Adrenal gland (tissue), 12 donors: ENCODE results near the gene BMERB1. TPM values are rescaled to one million over a fixed set of nuclear protein-coding genes. Genes with fewer than 3 reads are reported as not detected.

ENCODE experiments used
- DNase-seq, 7 donors: peaks; one replicate each; pipeline ENCODE4 v3.0.0-alpha.2; 2019 to 2020
- H3K27ac ChIP-seq, 5 donors: fragments of 200-600 bp; sonication (generic) in 4 of 5; 1 replicate in 3 of 5; 2 replicates in 2 of 5; pipeline versions ENCODE4 v1.5.1 to v1.8.0; 2016 to 2020; ENCODE audit warnings: mild to moderate bottlenecking in 1 of 5
- H3K27me3 ChIP-seq: fragments of 200-600 bp; 2 replicates; pipeline ENCODE4 v1.8.0; 2021
- H3K36me3 ChIP-seq, 2 donors: fragments of 200-600 bp; replicated peaks in 1 of 2; 1 replicate in 1 of 2; 2 replicates in 1 of 2; pipeline versions ENCODE4 v1.5.1 to v1.8.0; 2018 to 2022
- H3K4me1 ChIP-seq, 2 donors: fragments of 200-600 bp; replicated peaks in 1 of 2; 1 replicate in 1 of 2; 2 replicates in 1 of 2; pipeline versions ENCODE4 v1.5.1 to v1.8.0; 2018 to 2021
- H3K4me3 ChIP-seq, 4 donors: fragments of 200-600 bp; sonication (generic) in 3 of 4; one replicate each; pipeline ENCODE4 v1.5.1; 2016 to 2018
- H3K9me3 ChIP-seq, 3 donors: fragments of 200-600 bp; sonication (generic) in 1 of 3; replicated peaks in 1 of 3; 1 replicate in 2 of 3; 2 replicates in 1 of 3; pipeline versions ENCODE4 v1.5.1 to v1.8.0; 2016 to 2021
- CTCF ChIP-seq, 6 experiments: fragments of 450-650 bp in 4 of 6; fragments of 200-600 bp in 2 of 6; sonication (generic) in 1 of 6; IDR thresholded peaks; 1 replicate in 5 of 6; 2 replicates in 1 of 6; pipeline versions ENCODE4 v1.5.1 to v1.8.0; 2016 to 2021; ENCODE audit warnings: antibody characterized with exemption in 6 of 6, mild to moderate bottlenecking in 2 of 6, moderate library complexity in 1 of 6
- POLR2A ChIP-seq, 2 donors: fragments of 450-650 bp; IDR thresholded peaks; one replicate each; pipeline ENCODE4 v1.6.1; 2017; ENCODE audit warnings: antibody characterized with exemption in 2 of 2, mild to moderate bottlenecking in 2 of 2, moderate library complexity in 1 of 2
- whole genome bisulfite sequencing, 4 donors: extraction: QIAGEN DNeasy Blood & Tissue Kit in 2 of 4; methylation state at CpG; one replicate each; pipeline versions ENCODE4 v1.1.5 to v1.1.7; 2013 to 2017; 5-methylcytosine and 5-hydroxymethylcytosine counted together
- intact Hi-C, 2 donors: fragments of 100-400 bp; cut with DNase I; formaldehyde crosslinking; loops; one replicate each; pipeline versions ENCODE4 v1.14.1 to v1.15.0; 2022 to 2023
- polyA plus RNA-seq, 3 donors: library from polyadenylated mRNA; stranded (reverse); fragments of 200-250 nt in 2 of 3; fragments of 350-450 nt in 1 of 3; fragmentation: Illumina TruSeq in 1 of 3; extraction: RNeasy Lipid Tissue Mini Kit (QIAGEN cat#74804) in 1 of 3; gene quantifications; one replicate each; pipeline ENCODE4 v1.2.3, GENCODE V29; 2013 to 2014
- total RNA-seq, 9 donors: library from RNA; depleted of rRNA in 4 of 9; stranded (reverse); fragments of >200 nt in 4 of 9; fragments of 120-200 nt in 1 of 9; fragmentation: NEBNext Ultra II Directional in 1 of 9; extraction: Animal tissue kit (Norgen Biotek cat#: 25700) in 1 of 9; gene quantifications; one replicate each; pipeline versions ENCODE4 v1.1.0 to v1.2.4, GENCODE V29; 2013 to 2023
- donor health status: healthy with polysubstance abuse.
- donor health status: Bipolar disorder and iron deficiency.
- donor health status: DM: yes; HTN: yes; CAD: no.
- donor health status: DM: no; HTN: no; CAD: no.
- donor health status: DM: no; HTN: no; CAD: no.
- donor health status: DM: yes; HTN: yes; CAD: no.

The BMERB1 gene
- total and polyA plus RNA-seq, 12 donors: 9.8 to 56.0 (median 18.7) TPM

GRCh38 chr16:15484662-15485061, 50.3 kb downstream of the BMERB1 start:
- intact Hi-C loops: no loop called here
- no peak overlapping the region for H3K27ac ChIP-seq
- H3K4me3 ChIP-seq: no peak overlapping the region
- H3K36me3 ChIP-seq: no peaks in the 10 kb centered on the region
- H3K4me1 ChIP-seq: peaks cover 12 to 18% of the 10 kb centered on the region in 2 donors
- TF ChIP-seq POLR2A (IDR thresholded peaks at IDR 0.05) (no peak), CTCF (IDR thresholded peaks at IDR 0.05) (no peak)
- no peaks in the 10 kb centered on the region for H3K27me3 ChIP-seq
- peak in 1 of 7 donors; percentile 29 for DNase-seq
- no peaks in the 10 kb centered on the region for H3K9me3 ChIP-seq
- WGBS, 4 donors: 76 to 80% (median 77%) methylated on average over 5 of the region's 5 CpGs

- WGBS, 4 donors: 93 to 100% (median 97%) methylated on average over 5 of the region's 5 CpGs
- intact Hi-C loops: no loop called here
- DNase-seq: peak in 1 of 7 donors; percentile 17
- no peaks in the 10 kb centered on the region for H3K36me3 ChIP-seq
- no peaks in the 10 kb centered on the region for H3K9me3 ChIP-seq
- H3K27me3 ChIP-seq: no peaks in the 10 kb centered on the region
- no peak overlapping the region for H3K27ac ChIP-seq
- H3K4me1 ChIP-seq: peaks cover 12 to 23% of the 10 kb centered on the region in 2 donors
- TF ChIP-seq CTCF (IDR thresholded peaks at IDR 0.05): no peak
- TF ChIP-seq POLR2A (IDR thresholded peaks at IDR 0.05): no peak
- H3K4me3 ChIP-seq: no peak overlapping the region
Measured at GRCh38 chr16:15485175-15485574, 50.8 kb downstream of the BMERB1 start.

GRCh38 chr16:15486661-15487060, 52.3 kb downstream of the BMERB1 start:
- intact Hi-C loops: no loop called here
- 83 to 91% (median 87%) methylated on average over 1 of the region's 1 CpG for WGBS, 4 donors

More at GRCh38 chr16:15486661-15487060, 52.3 kb downstream of the BMERB1 start:
- DNase-seq: no peak
- no peaks in the 10 kb centered on the region for H3K36me3 ChIP-seq
- H3K4me1 ChIP-seq: peaks cover 11 to 25% of the 10 kb centered on the region in 2 donors
- H3K9me3 ChIP-seq: no peaks in the 10 kb centered on the region
- H3K27ac ChIP-seq: no peak overlapping the region
- H3K4me3 ChIP-seq: no peak overlapping the region
- H3K27me3 ChIP-seq: no peaks in the 10 kb centered on the region
- no peak for TF ChIP-seq CTCF (IDR thresholded peaks at IDR 0.05)
- TF ChIP-seq POLR2A (IDR thresholded peaks at IDR 0.05): no peak
